IMR-90 (cell line): ENCODE results near the gene PTCH1.

ENCODE experiments used
- CTCF ChIP-seq: conservative IDR thresholded peaks from 2 replicates; pipeline ENCODE4 v1.5.1; 2012; ENCODE audit warnings: mild to moderate bottlenecking, low read depth, low read length, improper control_type of control experiment
- MXI1 ChIP-seq: IDR thresholded peaks from 2 replicates; pipeline ENCODE4 v1.6.1; 2012; ENCODE audit warnings: low read depth, mild to moderate bottlenecking, low read length, moderate library complexity, borderline replicate concordance

GRCh38 chr9:95488954-95489353 lies 27.8 kb downstream of the PTCH1 start:
- TF ChIP-seq CTCF, result no peak
- TF ChIP-seq MXI1, result no peak
